Liver (tissue), 9 donors: ENCODE results near the gene RTL10. TPM values are rescaled to one million over a fixed set of nuclear protein-coding genes. Genes with fewer than 3 reads are reported as not detected.

ENCODE experiments used
- DNase-seq: peaks from one replicate; pipeline ENCODE4 v3.0.0-alpha.2; 2017; ENCODE audit warnings: low spot score
- H3K27ac ChIP-seq, 2 donors: one replicate each; pipeline ENCODE4 v1.7.0; 2013; ENCODE audit warnings: inconsistent platforms in 2 of 2, low read length in 2 of 2, control low read depth in 1 of 2, low read depth in 1 of 2, mild to moderate bottlenecking in 1 of 2
- H3K27me3 ChIP-seq, 4 donors: one replicate each; pipeline versions ENCODE4 v1.6.1 to v1.7.0; 2013; ENCODE audit warnings: low read length in 3 of 4, inconsistent platforms in 1 of 4, mild to moderate bottlenecking in 1 of 4, moderate library complexity in 1 of 4; ENCODE audit not compliant: control insufficient read depth in 4 of 4, insufficient read depth in 4 of 4
- H3K36me3 ChIP-seq, 4 donors: one replicate each; pipeline versions ENCODE4 v1.6.1 to v1.7.0; 2013; ENCODE audit warnings: low read length in 3 of 4, mild to moderate bottlenecking in 3 of 4, low read depth in 1 of 4, moderate library complexity in 1 of 4; ENCODE audit not compliant: control insufficient read depth in 4 of 4, insufficient read depth in 3 of 4
- H3K4me1 ChIP-seq, 4 donors: one replicate each; pipeline versions ENCODE4 v1.6.1 to v1.7.0; 2013; ENCODE audit warnings: low read length in 3 of 4, mild to moderate bottlenecking in 3 of 4, moderate library complexity in 1 of 4; ENCODE audit not compliant: control insufficient read depth in 4 of 4, insufficient read depth in 4 of 4
- H3K4me3 ChIP-seq, 3 donors: one replicate each; pipeline versions ENCODE4 v1.6.1 to v1.7.0; 2013; ENCODE audit warnings: low read length in 3 of 3, control low read depth in 1 of 3, low read depth in 1 of 3, mild to moderate bottlenecking in 1 of 3
- H3K9ac ChIP-seq, 2 donors: one replicate each; pipeline ENCODE4 v1.7.0; 2013; ENCODE audit warnings: low read length in 2 of 2, mild to moderate bottlenecking in 2 of 2, moderate library complexity in 2 of 2, control low read depth in 1 of 2, low read depth in 1 of 2
- H3K9me3 ChIP-seq, 4 donors: one replicate each; pipeline versions ENCODE4 v1.6.1 to v1.7.0; 2013; ENCODE audit warnings: low read length in 3 of 4; ENCODE audit not compliant: control insufficient read depth in 4 of 4
- ATF3 ChIP-seq: IDR thresholded peaks from 2 replicates; pipeline ENCODE4 v1.6.1; 2016; ENCODE audit warnings: antibody characterized with exemption
- CTCF ChIP-seq: fragments of 150-350 bp; IDR thresholded peaks from 2 replicates; pipeline ENCODE4 v1.5.1; 2017; ENCODE audit warnings: improper control_type of control experiment, low read depth, low read length; ENCODE audit not compliant: missing input control
- EGR1 ChIP-seq, 2 donors: IDR thresholded peaks; 2 replicates each; pipeline ENCODE4 v1.6.1; 2016 to 2018; ENCODE audit warnings: antibody characterized with exemption in 2 of 2, low read depth in 2 of 2
- FOXA1 ChIP-seq: IDR thresholded peaks from 2 replicates; pipeline ENCODE4 v1.6.1; 2016; ENCODE audit warnings: antibody characterized with exemption
- FOXA2 ChIP-seq: IDR thresholded peaks from 2 replicates; pipeline ENCODE4 v1.6.1; 2016; ENCODE audit warnings: antibody characterized with exemption
- GABPA ChIP-seq, 2 donors: IDR thresholded peaks in 1 of 2; conservative IDR thresholded peaks in 1 of 2; 2 replicates each; pipeline ENCODE4 v1.6.1; 2016; ENCODE audit warnings: antibody characterized with exemption in 2 of 2, mild to moderate bottlenecking in 1 of 2, moderate library complexity in 1 of 2
- HNF4A ChIP-seq, 2 donors: conservative IDR thresholded peaks; 2 replicates each; pipeline ENCODE4 v1.6.1; 2016; ENCODE audit warnings: antibody characterized with exemption in 2 of 2, mild to moderate bottlenecking in 2 of 2
- HNF4G ChIP-seq: IDR thresholded peaks from 2 replicates; pipeline ENCODE4 v1.6.1; 2016; ENCODE audit warnings: antibody characterized with exemption
- JUND ChIP-seq, 2 donors: IDR thresholded peaks; 2 replicates each; pipeline ENCODE4 v1.6.1; 2016; ENCODE audit warnings: antibody characterized with exemption in 2 of 2
- MAX ChIP-seq: IDR thresholded peaks from 2 replicates; pipeline ENCODE4 v1.6.1; 2016; ENCODE audit warnings: antibody characterized with exemption
- NR2F2 ChIP-seq: IDR thresholded peaks from 2 replicates; pipeline ENCODE4 v1.6.1; 2016; ENCODE audit warnings: antibody characterized with exemption
- RAD21 ChIP-seq, 2 donors: IDR thresholded peaks; 2 replicates each; pipeline ENCODE4 v1.6.1; 2016; ENCODE audit warnings: antibody characterized with exemption in 2 of 2, mild to moderate bottlenecking in 2 of 2
- REST ChIP-seq: IDR thresholded peaks from 2 replicates; pipeline ENCODE4 v1.6.1; 2016; ENCODE audit warnings: antibody characterized with exemption, mild to moderate bottlenecking
- RXRA ChIP-seq, 2 donors: IDR thresholded peaks; 2 replicates each; pipeline ENCODE4 v1.6.1; 2017 to 2018; ENCODE audit warnings: antibody characterized with exemption in 2 of 2, mild to moderate bottlenecking in 1 of 2
- SP1 ChIP-seq: IDR thresholded peaks from 2 replicates; pipeline ENCODE4 v1.6.1; 2018; ENCODE audit warnings: antibody characterized with exemption, mild to moderate bottlenecking
- TAF1 ChIP-seq: conservative IDR thresholded peaks from 2 replicates; pipeline ENCODE4 v1.6.1; 2016; ENCODE audit warnings: antibody characterized with exemption, mild to moderate bottlenecking
- YY1 ChIP-seq: IDR thresholded peaks from 2 replicates; pipeline ENCODE4 v1.6.1; 2016; ENCODE audit warnings: antibody characterized with exemption, mild to moderate bottlenecking
- ZBTB33 ChIP-seq: IDR thresholded peaks from 2 replicates; pipeline ENCODE4 v1.6.1; 2016; ENCODE audit warnings: antibody characterized with exemption
- WGBS: extraction: QIAGEN DNeasy Blood & Tissue Kit; methylation state at CpG from one replicate; pipeline ENCODE4 v1.1.7; 2013; 5-methylcytosine and 5-hydroxymethylcytosine counted together
- polyA plus RNA-seq, 2 donors: library from polyadenylated mRNA; stranded (reverse) in 1 of 2; unstranded in 1 of 2; fragments of 200-250 nt in 1 of 2; fragments of >200 nt in 1 of 2; fragmentation: Nextera tagmentation in 1 of 2; extraction: Ambion mirVana in 1 of 2; gene quantifications; one replicate each; pipeline versions ENCODE4 v1.2.1 to v1.2.3, GENCODE V29; 2013 to 2015
- total RNA-seq, 2 donors: library from RNA; depleted of rRNA; stranded (reverse); fragments of >200 nt; gene quantifications; one replicate each; pipeline ENCODE4 v1.2.3, GENCODE V29; 2014
- donor health status: healthy.
- donor health status: healthy.
- donor health status: healthy.
- donor health status: healthy.
- donor health status: healthy.

RTL10 gene
- total and polyA plus RNA-seq, 4 donors: 4.2 to 8.3 (median 7.4) TPM

GRCh38 chr22:19862619-19863246 is 8.1 kb upstream of the RTL10 start:
- WGBS: 97% methylated on average over 13 of the region's 13 CpGs
- Histone ChIP-seq H3K9me3 (no peaks in the 10 kb centered on the region), H3K36me3 (no peaks in the 10 kb centered on the region), H3K9ac (no peak overlapping the region), H3K4me1 (no peaks in the 10 kb centered on the region), H3K27me3 (no peaks in the 10 kb centered on the region), H3K4me3 (no peak overlapping the region), H3K27ac (no peak overlapping the region)
- DNase-seq: no peak
- TF ChIP-seq NR2F2: no peak
- no peak for TF ChIP-seq FOXA2
- no peak for TF ChIP-seq SP1
- no peak for TF ChIP-seq CTCF
- no peak for TF ChIP-seq HNF4G
- TF ChIP-seq ZBTB33: no peak
- no peak for TF ChIP-seq JUND (IDR thresholded peaks at IDR 0.05)
- no peak for TF ChIP-seq YY1

- no peaks in the 10 kb centered on the region for H3K27me3 ChIP-seq
- H3K9me3 ChIP-seq: no peaks in the 10 kb centered on the region
- TF ChIP-seq NR2F2 (no peak), HNF4G (no peak), FOXA2 (no peak), CTCF (no peak), TAF1 (no peak), JUND (IDR thresholded peaks at IDR 0.05) (no peak), REST (no peak), MAX (no peak), ATF3 (no peak), ZBTB33 (no peak), YY1 (no peak), RXRA (IDR thresholded peaks at IDR 0.05) (no peak), RAD21 (IDR thresholded peaks at IDR 0.05) (no peak), SP1 (no peak), FOXA1 (no peak), HNF4A (conservative IDR thresholded peaks at IDR 0.05) (no peak), EGR1 (IDR thresholded peaks at IDR 0.05; ENCODE audit: low read depth in 2 of 2) (no peak), GABPA (IDR thresholded peaks at IDR 0.05 in 1 of 2, conservative IDR thresholded peaks at IDR 0.05 in 1 of 2) (no peak)
- H3K4me3 ChIP-seq: no peak overlapping the region
- 97% methylated on average over 8 of the region's 8 CpGs for WGBS
- peaks cover 1 to 12% (median 9%) of the 10 kb centered on the region in 4 donors for H3K4me1 ChIP-seq
- no peak for DNase-seq
- no peak overlapping the region for H3K27ac ChIP-seq
- H3K9ac ChIP-seq: no peak overlapping the region
- no peaks in the 10 kb centered on the region for H3K36me3 ChIP-seq
Observed at GRCh38 chr22:19859861-19860510, 5.3 kb upstream of the RTL10 start.
